Activated naive CD4-positive, alpha-beta T cell treated with anti-CD3 and anti-CD28 coated beads, Interleukin-2, amount 10 ng/mL, durations not matched to agents 7 days and 5 days (primary cell): ENCODE data around the gene SKI.

Experiments used
- CTCF ChIA-PET: fragments of 350-600 bp; sonication (Branson Sonifier 250); formaldehyde crosslinking; loops from one replicate; lab custom pipeline; 2021; ENCODE audit warnings: antibody characterized with exemption; lab: Charles Lee
- DNase-seq: peaks from one replicate; pipeline ENCODE4 v3.0.0-alpha.2; 2020
- H3K27ac Mint-ChIP-seq: one replicate; pipeline ENCODE4 v1.8.0; 2021; ENCODE audit warnings: mild to moderate bottlenecking, moderate library complexity, mixed read lengths
- H3K27me3 Mint-ChIP-seq: one replicate; pipeline ENCODE4 v1.8.0; 2021; ENCODE audit warnings: mild to moderate bottlenecking, mixed read lengths
- H3K36me3 Mint-ChIP-seq: one replicate; pipeline ENCODE4 v1.8.0; 2021; ENCODE audit warnings: mixed read lengths
- H3K4me1 Mint-ChIP-seq: one replicate; pipeline ENCODE4 v1.8.0; 2021; ENCODE audit warnings: mixed read lengths
- H3K4me3 Mint-ChIP-seq: one replicate; pipeline ENCODE4 v1.8.0; 2021; ENCODE audit warnings: mild to moderate bottlenecking, moderate library complexity, mixed read lengths
- H3K9me3 Mint-ChIP-seq: one replicate; pipeline ENCODE4 v1.8.0; 2021; ENCODE audit warnings: mixed read lengths

The SKI gene

DNA sequence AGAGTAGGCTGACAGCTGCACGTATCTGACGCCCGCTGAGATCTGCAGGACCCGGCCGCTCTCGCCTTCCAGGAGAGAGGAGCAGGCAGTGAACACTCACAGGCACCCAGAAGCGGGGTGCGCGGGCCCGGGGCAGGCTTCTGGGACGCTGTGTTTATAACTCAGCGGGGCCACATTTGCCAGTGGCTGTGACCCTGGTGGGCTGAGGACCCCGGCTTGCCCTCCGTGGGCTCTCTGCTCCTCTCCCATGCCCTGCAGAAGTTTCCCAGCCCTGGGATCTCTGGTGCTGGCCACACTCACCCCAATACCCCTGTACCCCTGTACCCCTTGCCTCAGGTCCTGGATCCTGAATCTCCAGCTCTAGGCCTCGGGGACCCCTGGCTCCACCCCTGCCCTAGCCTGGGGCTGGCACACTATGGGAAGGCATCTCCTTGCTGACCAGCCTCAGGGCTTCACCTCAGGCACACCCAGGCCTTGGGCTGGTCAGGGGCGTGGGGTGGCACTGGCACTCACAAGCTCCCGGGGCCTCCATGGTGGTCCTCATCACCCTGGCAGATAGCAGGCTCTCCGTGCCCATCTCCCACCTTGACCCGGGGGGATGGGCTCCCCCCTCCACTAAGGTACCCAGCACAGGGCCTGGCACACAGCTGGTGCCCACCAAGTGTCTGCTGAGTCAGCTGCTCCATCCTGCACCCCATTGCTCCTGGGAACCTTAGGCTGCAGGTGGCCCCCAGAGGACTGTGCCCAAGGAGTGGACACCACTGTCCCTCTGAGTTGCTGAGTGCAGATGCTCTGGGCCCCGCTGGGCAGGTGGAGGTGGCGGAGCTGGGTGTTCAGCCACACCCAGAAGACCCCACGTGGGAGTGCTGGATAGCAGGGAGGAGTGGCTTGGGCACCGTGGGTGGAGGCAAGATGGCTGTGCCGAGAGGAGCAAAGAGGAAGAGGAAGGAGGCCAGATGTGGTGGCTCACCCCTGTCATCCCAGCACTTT is 130.8 kb downstream of the SKI start:
- H3K4me1 Mint-ChIP-seq, result no peaks in the 10 kb centered on the region
- no peak overlapping the region for H3K4me3 Mint-ChIP-seq
- no peaks in the 10 kb centered on the region for H3K36me3 Mint-ChIP-seq
- peaks cover 7% of the 10 kb centered on the region for H3K27me3 Mint-ChIP-seq
- CTCF ChIA-PET, result no interaction called here
- no peak overlapping the region for H3K27ac Mint-ChIP-seq
- no peak for DNase-seq
- H3K9me3 Mint-ChIP-seq, result peaks cover 3% of the 10 kb centered on the region
